WI38 (cell line): ENCODE results near the gene GJA3.

Source experiments
- H3K4me3 ChIP-seq: 2 replicates; pipeline ENCODE4 v1.5.1; 2011; ENCODE audit warnings: low read depth, mild to moderate bottlenecking, control low read depth, low read length
- TF ChIP-seq, protein P1 (sequence below): IDR thresholded peaks from 2 replicates; pipeline ENCODE4 v1.5.1; 2012; ENCODE audit warnings: low read depth, mild to moderate bottlenecking, control low read depth, low read length

Gene GJA3

DNA sequence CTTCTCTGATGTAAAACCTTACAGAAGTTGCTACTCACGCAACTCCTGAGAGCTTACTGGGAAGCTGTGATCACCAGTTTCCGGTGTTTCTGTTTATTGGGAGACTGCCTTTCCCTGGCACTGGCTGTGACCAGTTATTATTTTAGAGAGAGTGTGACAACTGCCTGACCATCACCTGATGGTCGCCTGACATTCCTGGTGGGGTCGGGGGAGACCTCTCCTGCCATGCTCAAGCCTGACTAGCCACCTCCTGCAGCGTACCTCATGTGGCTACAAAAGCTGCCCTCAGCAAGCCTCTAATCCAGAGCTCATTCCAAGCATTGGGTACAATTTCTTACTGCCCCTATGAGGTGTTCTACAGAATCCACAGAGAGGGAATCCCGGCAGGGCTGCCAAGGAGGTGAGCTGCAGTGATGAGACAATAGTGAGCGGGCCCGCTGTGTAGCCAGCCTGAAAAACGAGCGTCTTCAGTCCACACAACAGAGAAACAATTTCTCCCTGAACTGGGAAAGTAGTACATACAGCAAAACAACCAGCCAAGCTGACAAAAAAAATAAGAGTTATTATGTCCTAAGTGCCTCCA is 28.7 kb downstream of the GJA3 start:
- TF ChIP-seq, protein P1, sequence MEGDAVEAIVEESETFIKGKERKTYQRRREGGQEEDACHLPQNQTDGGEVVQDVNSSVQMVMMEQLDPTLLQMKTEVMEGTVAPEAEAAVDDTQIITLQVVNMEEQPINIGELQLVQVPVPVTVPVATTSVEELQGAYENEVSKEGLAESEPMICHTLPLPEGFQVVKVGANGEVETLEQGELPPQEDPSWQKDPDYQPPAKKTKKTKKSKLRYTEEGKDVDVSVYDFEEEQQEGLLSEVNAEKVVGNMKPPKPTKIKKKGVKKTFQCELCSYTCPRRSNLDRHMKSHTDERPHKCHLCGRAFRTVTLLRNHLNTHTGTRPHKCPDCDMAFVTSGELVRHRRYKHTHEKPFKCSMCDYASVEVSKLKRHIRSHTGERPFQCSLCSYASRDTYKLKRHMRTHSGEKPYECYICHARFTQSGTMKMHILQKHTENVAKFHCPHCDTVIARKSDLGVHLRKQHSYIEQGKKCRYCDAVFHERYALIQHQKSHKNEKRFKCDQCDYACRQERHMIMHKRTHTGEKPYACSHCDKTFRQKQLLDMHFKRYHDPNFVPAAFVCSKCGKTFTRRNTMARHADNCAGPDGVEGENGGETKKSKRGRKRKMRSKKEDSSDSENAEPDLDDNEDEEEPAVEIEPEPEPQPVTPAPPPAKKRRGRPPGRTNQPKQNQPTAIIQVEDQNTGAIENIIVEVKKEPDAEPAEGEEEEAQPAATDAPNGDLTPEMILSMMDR, result no peak
- no peak overlapping the region for H3K4me3 ChIP-seq

DNA sequence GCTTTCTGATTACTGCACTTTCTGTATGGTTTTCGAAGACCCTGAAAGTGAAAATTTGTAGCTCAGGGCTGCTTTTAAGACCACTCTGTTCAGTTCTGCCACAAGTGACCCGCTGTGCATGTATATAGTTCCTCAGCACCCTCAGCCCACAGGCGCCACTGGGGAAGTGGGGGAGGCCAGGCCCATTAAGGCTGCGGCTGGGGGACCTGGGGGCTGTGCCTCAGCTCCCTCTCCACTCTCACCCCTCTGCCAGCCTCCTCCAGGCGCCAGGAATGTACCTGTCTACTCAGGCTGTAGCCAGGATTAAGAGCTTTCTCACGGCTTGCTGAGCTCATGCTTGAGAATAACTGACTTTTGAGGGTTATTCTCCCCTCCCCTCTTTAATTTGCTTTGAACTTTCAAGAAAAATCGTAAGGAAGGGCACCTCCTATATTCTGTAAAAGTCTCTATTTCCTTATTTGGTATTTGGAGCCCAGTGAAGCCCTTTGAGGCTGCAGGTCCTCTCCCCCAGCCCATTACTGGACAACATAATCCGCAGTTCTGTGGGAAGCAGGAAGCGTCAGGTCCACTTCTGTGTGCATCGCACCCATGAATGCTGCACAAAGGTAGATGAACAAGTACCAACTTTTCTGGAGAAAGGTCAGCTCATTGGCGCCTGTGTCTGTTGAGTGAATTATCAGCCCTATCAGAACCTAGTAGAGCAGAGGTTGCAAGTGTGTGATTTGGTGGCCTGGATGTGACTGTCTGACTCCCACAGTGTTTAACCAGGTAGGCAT is 29.6 kb downstream of the GJA3 start:
- TF ChIP-seq, protein P1, result no peak
- H3K4me3 ChIP-seq, result no peak overlapping the region

DNA sequence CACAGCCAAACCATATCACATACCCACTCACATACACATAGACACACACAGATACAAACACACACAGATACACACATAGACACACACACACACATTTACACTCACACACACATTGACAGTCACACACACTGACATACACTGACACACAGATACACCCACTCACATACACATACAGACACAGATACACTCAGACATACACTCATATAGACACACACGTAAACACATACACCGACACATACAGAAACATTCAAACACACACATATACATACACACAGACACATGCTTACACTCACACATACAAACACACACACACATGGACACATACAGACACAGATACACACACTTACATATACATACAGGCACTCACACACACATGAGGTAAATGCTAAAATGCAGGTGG is 30.2 kb downstream of the GJA3 start:
- TF ChIP-seq, protein P1, result no peak

DNA sequence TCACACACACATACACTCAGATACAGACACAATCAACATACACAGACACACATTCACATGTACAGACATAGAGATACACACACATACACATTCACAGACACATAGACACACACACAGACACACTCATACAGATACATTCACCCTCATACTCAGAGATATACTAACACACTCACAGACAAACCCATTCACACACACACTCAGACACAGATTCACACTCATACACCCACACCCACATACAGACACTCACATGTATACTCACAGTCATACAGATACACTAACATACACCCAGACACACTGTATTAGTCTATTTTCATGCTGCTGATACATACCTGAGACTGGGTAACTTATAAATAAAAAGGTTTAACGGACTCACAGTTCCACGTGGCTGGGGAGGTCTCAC is 30.8 kb downstream of the GJA3 start:
- no peak overlapping the region for H3K4me3 ChIP-seq
- TF ChIP-seq, protein P1, result no peak

More for the DNA sequence above, 30.2 kb downstream of the GJA3 start:
- no peak overlapping the region for H3K4me3 ChIP-seq

DNA sequence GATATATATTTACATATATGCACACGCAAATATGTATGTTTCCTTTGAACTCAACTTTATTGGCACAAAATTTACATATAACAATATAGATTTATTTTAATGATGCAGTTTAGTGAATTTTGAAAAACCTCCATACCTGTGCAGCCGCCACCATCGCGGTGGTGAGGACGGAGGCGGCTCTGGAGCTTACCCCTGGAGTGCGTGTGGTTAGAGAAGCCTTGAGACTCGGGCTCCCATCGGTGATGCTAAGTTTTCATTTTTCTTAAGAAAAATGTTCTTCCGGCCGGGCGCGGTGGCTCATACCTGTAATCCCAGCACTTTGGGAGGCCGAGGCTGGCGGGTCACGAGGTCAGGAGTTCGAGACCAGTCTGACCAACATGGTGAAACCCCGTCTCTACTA is 31.8 kb downstream of the GJA3 start:
- TF ChIP-seq, protein P1, result no peak
- H3K4me3 ChIP-seq, result no peak overlapping the region

DNA sequence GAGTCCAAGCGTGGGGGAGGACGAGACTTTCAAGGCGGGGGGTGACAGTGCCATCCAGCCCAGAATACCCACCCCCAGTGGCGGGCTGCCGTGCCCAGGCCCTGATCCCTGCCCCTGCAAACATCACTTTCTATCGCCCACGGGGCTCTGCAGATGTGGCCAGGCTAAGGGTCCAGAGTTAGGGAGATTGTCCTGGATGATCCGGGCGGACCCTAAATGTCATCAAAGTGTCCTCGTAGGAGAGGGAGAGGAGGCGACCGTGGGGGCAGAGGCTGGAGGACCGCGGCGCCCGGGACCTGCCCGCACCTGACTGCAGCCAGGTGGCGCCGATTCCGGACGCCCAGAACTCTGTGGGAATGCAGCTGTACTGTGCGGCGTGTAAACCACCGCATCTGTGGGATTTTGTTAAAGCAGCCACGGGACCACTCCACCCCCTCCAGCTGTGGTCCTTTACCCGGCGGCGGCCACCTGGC is 32.4 kb downstream of the GJA3 start:
- H3K4me3 ChIP-seq, result no peak overlapping the region
- TF ChIP-seq, protein P1, result no peak

DNA sequence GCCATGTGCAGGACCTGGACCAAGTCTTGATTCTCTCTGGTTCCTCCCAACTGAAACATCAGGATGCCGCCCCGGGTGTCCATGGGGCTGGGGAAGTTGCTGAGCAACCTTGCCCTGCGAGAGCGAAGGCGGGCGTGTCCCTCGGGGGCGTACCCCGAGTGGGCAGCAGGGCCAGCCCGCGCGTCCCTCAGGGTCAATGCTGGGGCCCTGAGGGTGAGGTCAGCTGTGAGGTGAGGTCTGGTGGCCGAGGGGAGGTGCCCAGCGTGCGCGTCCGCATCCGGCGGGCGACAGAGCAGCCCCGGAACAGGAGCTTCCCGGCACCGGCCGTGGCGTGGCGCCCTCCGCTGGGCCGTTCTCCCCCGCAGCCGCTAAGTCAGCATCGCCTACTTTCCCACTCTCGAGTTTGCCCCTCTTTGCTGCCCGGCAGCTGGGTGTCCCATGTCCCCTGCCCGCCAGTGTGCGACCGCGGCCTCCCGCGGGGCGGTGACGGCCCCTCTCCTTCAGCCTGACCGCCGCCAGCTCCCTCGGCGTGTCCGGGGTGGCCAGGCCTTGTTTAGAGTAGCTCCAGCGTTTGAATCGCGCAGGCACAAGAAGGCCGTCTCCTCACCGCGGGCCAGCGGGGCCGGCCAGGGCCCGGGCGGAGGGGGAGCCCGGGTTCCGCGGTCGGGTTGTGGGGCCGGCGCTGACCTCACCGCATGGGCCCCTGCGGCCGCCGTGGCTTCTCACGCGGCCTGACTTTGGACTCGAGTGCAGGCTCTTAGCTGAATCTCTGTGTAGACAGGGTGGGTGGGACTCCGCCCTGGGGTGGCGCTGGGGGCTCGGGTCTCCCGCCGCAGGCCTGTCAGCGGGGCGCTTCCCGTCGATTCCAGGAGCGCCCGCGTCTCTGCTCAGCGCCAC is 33.0 kb downstream of the GJA3 start:
- TF ChIP-seq, protein P1, result peak; percentile 21; the same call in 1 of the 2 replicates
- no peak overlapping the region for H3K4me3 ChIP-seq
